NT2/D1 (cell line): ENCODE data around the gene TAGLN.

Experiments used
- SUZ12 ChIP-seq: IDR thresholded peaks from 2 replicates; pipeline ENCODE4 v1.6.1; 2011; ENCODE audit not compliant: insufficient read length, insufficient read depth; ENCODE audit errors: extremely low read depth
- YY1 ChIP-seq: IDR thresholded peaks from 2 replicates; pipeline ENCODE4 v1.6.1; 2011; ENCODE audit not compliant: insufficient read length, insufficient read depth
- ZNF274 ChIP-seq: IDR thresholded peaks from 2 replicates; pipeline ENCODE4 v1.6.1; 2011; ENCODE audit warnings: mild to moderate bottlenecking, low read depth, low read length

GRCh38 chr11:117205211-117205818 is 6.1 kb downstream of the TAGLN start:
- no peak for TF ChIP-seq YY1
- no peak for TF ChIP-seq SUZ12
- TF ChIP-seq ZNF274, result no peak
